Measurements from ENCODE around the gene HOXC5. TPM values are rescaled to one million over a fixed set of nuclear protein-coding genes. Genes with fewer than 3 reads are reported as not detected.

Gene HOXC5
- total RNA-seq, 6 experiments from 2014 or later, result not detected

- intact Hi-C loops (cut with DNase I), result no loop called here
- WGBS (ENCODE audit: insufficient coverage, low coverage, low lambda C conversion rate, missing lambda C conversion rate), result 5% methylated on average over 33 of the region's 36 CpGs
- Histone ChIP-seq H3K27me3 (peaks cover 0 to 79% of the 10 kb centered on the region in 2 donors), H3K4me1 (peaks cover 0 to 4% (median 0%) of the 10 kb centered on the region in 4 donors), H3K36me3 (no peaks in the 10 kb centered on the region), H3K27ac (no peak overlapping the region), H3K9me3 (no peaks in the 10 kb centered on the region), H3K4me3 (no peak overlapping the region)
- TF ChIP-seq POLR2A (IDR thresholded peaks at IDR 0.05) (no peak), CTCF (IDR thresholded peaks at IDR 0.05) (no peak)
- ATAC-seq (no peak), DNase-seq (no peak)
Observed at GRCh38 chr12:54014377-54015017, 18.4 kb upstream of the HOXC5 start.

- H3K36me3 ChIP-seq, result no peaks in the 10 kb centered on the region
- no peak overlapping the region for H3K27ac ChIP-seq
- H3K4me3 ChIP-seq, result no peak overlapping the region
- WGBS (ENCODE audit: insufficient coverage, low coverage, low lambda C conversion rate, missing lambda C conversion rate), result 6% methylated on average over 20 of the region's 23 CpGs
- peaks cover 0 to 74% of the 10 kb centered on the region in 2 donors for H3K27me3 ChIP-seq
- peaks cover 0 to 4% (median 0%) of the 10 kb centered on the region in 4 donors for H3K4me1 ChIP-seq
- ATAC-seq, result no peak
- no peak for DNase-seq
- TF ChIP-seq POLR2A (IDR thresholded peaks at IDR 0.05) (no peak), CTCF (IDR thresholded peaks at IDR 0.05) (no peak)
- no peaks in the 10 kb centered on the region for H3K9me3 ChIP-seq
- intact Hi-C loops (cut with DNase I), result no loop called here
Observed at GRCh38 chr12:54015018-54015931, 17.6 kb upstream of the HOXC5 start.

- DNase-seq, result no peak
- H3K9me3 ChIP-seq, result no peaks in the 10 kb centered on the region
- intact Hi-C loops (cut with DNase I), result no loop called here
- no peaks in the 10 kb centered on the region for H3K36me3 ChIP-seq
- no peak overlapping the region for H3K4me3 ChIP-seq
- TF ChIP-seq CTCF (IDR thresholded peaks at IDR 0.05) (no peak), POLR2A (IDR thresholded peaks at IDR 0.05) (no peak)
- 10% methylated on average over 3 of the region's 3 CpGs for WGBS (ENCODE audit: insufficient coverage, low coverage, low lambda C conversion rate, missing lambda C conversion rate)
- no peak overlapping the region for H3K27ac ChIP-seq
- peaks cover 0 to 66% of the 10 kb centered on the region in 2 donors for H3K27me3 ChIP-seq
- peaks cover 0 to 4% (median 0%) of the 10 kb centered on the region in 4 donors for H3K4me1 ChIP-seq
- no peak for ATAC-seq
Observed at GRCh38 chr12:54016051-54016450, 16.8 kb upstream of the HOXC5 start.

GRCh38 chr12:54016478-54016964 is 16.3 kb upstream of the HOXC5 start:
- no peak for ATAC-seq
- H3K4me3 ChIP-seq, result no peak overlapping the region
- intact Hi-C loops (cut with DNase I), result no loop called here
- no peak for DNase-seq
- 4% methylated on average over 23 of the region's 25 CpGs for WGBS (ENCODE audit: insufficient coverage, low coverage, low lambda C conversion rate, missing lambda C conversion rate)
- no peak overlapping the region for H3K27ac ChIP-seq
- no peaks in the 10 kb centered on the region for H3K9me3 ChIP-seq
- no peaks in the 10 kb centered on the region for H3K36me3 ChIP-seq
- peaks cover 0 to 69% of the 10 kb centered on the region in 2 donors for H3K27me3 ChIP-seq
- peaks cover 0 to 4% (median 0%) of the 10 kb centered on the region in 4 donors for H3K4me1 ChIP-seq
- TF ChIP-seq POLR2A (IDR thresholded peaks at IDR 0.05) (no peak), CTCF (IDR thresholded peaks at IDR 0.05) (no peak)
